HEK293 (cell line): ENCODE data around the gene GTF3C1.
A peak's percentile ranks its signal among the peaks of the same experiment; 100 is the strongest.

Experiments used
- CTCF ChIA-PET: fragments of 350-600 bp; formaldehyde crosslinking; extraction: SDS; loops from one replicate; lab custom pipeline; 2021; ENCODE audit warnings: antibody characterized with exemption; lab: Yijun Ruan, JAX
- POLR2A ChIA-PET: fragments of 300-600 bp; formaldehyde crosslinking; extraction: SDS; loops from one replicate; lab custom pipeline; 2020; ENCODE audit warnings: antibody characterized with exemption, inconsistent platforms; lab: Yijun Ruan, JAX
- H3K27ac ChIP-seq: fragments of 200-500 bp; sonication (Bioruptor generic); 2 replicates; pipeline ENCODE4 v1.5.1; 2014; ENCODE audit warnings: low read depth, low read length, control low read depth, inconsistent platforms; ENCODE audit errors: extremely low read depth
- H3K36me3 ChIP-seq, 2 experiments: fragments of 200-500 bp in 1 of 2; sonication (Bioruptor generic) in 1 of 2; 1 replicate in 1 of 2; 2 replicates in 1 of 2; pipeline ENCODE4 v1.5.1; 2014 to 2017; ENCODE audit warnings: inconsistent platforms in 2 of 2, low read length in 2 of 2; ENCODE audit not compliant: control insufficient read depth in 2 of 2, insufficient read depth in 1 of 2
- H3K4me1 ChIP-seq: fragments of 200-500 bp; sonication (Bioruptor generic); 2 replicates; pipeline ENCODE4 v1.5.1; 2014; ENCODE audit warnings: mild to moderate bottlenecking, low read length, inconsistent platforms; ENCODE audit not compliant: control insufficient read depth, insufficient read depth
- H3K4me3 ChIP-seq: 2 replicates; pipeline ENCODE4 v1.5.1; 2011; ENCODE audit warnings: low read depth, mild to moderate bottlenecking, control low read depth, low read length, moderate library complexity
- H3K9me3 ChIP-seq: fragments of 200-500 bp; sonication (Bioruptor generic); 2 replicates; pipeline ENCODE4 v1.5.1; 2014; ENCODE audit warnings: low read depth, low read length, inconsistent platforms; ENCODE audit not compliant: control insufficient read depth, insufficient read depth
- HOXA7 ChIP-seq: sonication (generic); formaldehyde crosslinking; IDR thresholded peaks from 2 replicates; pipeline ENCODE4 v1.8.1; 2022; ENCODE audit warnings: missing genetic modification reagents, borderline replicate concordance
- SCRT2 ChIP-seq: fragments of 450-650 bp; formaldehyde crosslinking; IDR thresholded peaks from 2 replicates; pipeline ENCODE4 v1.5.1; 2016; ENCODE audit warnings: missing biosample characterization, missing genetic modification characterization
- ZFHX2 ChIP-seq: fragments of 450-650 bp; formaldehyde crosslinking; conservative IDR thresholded peaks from 2 replicates; pipeline ENCODE4 v1.5.1; 2016; ENCODE audit warnings: missing biosample characterization, missing genetic modification characterization
- ZFP3 ChIP-seq: fragments of 450-650 bp; formaldehyde crosslinking; IDR thresholded peaks from 2 replicates; pipeline ENCODE4 v1.5.1; 2016; ENCODE audit warnings: low read depth, missing biosample characterization, missing genetic modification characterization
- ZNF121 ChIP-seq: fragments of 450-650 bp; formaldehyde crosslinking; IDR thresholded peaks from 2 replicates; pipeline ENCODE4 v1.5.1; 2016; ENCODE audit warnings: missing biosample characterization, missing genetic modification characterization
- ZNF155 ChIP-seq: fragments of 450-650 bp; formaldehyde crosslinking; IDR thresholded peaks from 2 replicates; pipeline ENCODE4 v1.5.1; 2016; ENCODE audit warnings: missing biosample characterization, missing genetic modification characterization
- ZNF341 ChIP-seq: fragments of 450-650 bp; formaldehyde crosslinking; IDR thresholded peaks from 2 replicates; pipeline ENCODE4; 2016; ENCODE audit warnings: low read depth, missing biosample characterization, missing genetic modification characterization
- ZNF521 ChIP-seq: fragments of 450-650 bp; formaldehyde crosslinking; IDR thresholded peaks from 2 replicates; pipeline ENCODE4 v1.5.1; 2017; ENCODE audit warnings: missing biosample characterization, mild to moderate bottlenecking, missing genetic modification characterization
- ZNF548 ChIP-seq: fragments of 450-650 bp; formaldehyde crosslinking; IDR thresholded peaks from 2 replicates; pipeline ENCODE4 v1.5.1; 2016; ENCODE audit warnings: missing biosample characterization, missing genetic modification characterization
- ZNF585B ChIP-seq: fragments of 450-650 bp; formaldehyde crosslinking; IDR thresholded peaks from 2 replicates; pipeline ENCODE4 v1.5.1; 2016; ENCODE audit warnings: missing biosample characterization, missing genetic modification characterization
- ZNF596 ChIP-seq: fragments of 450-650 bp; IDR thresholded peaks from 2 replicates; pipeline ENCODE4 v1.5.0; 2018; ENCODE audit warnings: missing biosample characterization, mild to moderate bottlenecking, missing genetic modification characterization, moderate library complexity
- ZNF600 ChIP-seq: fragments of 450-650 bp; formaldehyde crosslinking; IDR thresholded peaks from 2 replicates; pipeline ENCODE4 v1.5.1; 2016; ENCODE audit warnings: missing biosample characterization, missing genetic modification characterization
- ZNF629 ChIP-seq: fragments of 450-650 bp; formaldehyde crosslinking; IDR thresholded peaks from 2 replicates; pipeline ENCODE4 v1.5.1; 2017; ENCODE audit warnings: missing biosample characterization, missing genetic modification characterization
- ZNF777 ChIP-seq: fragments of 450-650 bp; formaldehyde crosslinking; IDR thresholded peaks from 2 replicates; pipeline ENCODE4 v1.5.1; 2017; ENCODE audit warnings: missing biosample characterization, missing genetic modification characterization, borderline replicate concordance
- ZNF791 ChIP-seq: fragments of 450-650 bp; formaldehyde crosslinking; IDR thresholded peaks from 2 replicates; pipeline ENCODE4 v1.5.1; 2016; ENCODE audit warnings: missing biosample characterization, missing genetic modification characterization
- ZSCAN16 ChIP-seq: fragments of 450-650 bp; formaldehyde crosslinking; IDR thresholded peaks from 2 replicates; pipeline ENCODE4 v1.5.1; 2016; ENCODE audit warnings: missing biosample characterization, missing genetic modification characterization
- TF ChIP-seq, protein P1 (sequence below): fragments of 450-650 bp; formaldehyde crosslinking; IDR thresholded peaks from 2 replicates; pipeline ENCODE4 v1.5.1; 2016; ENCODE audit warnings: missing biosample characterization, missing genetic modification characterization
- TF ChIP-seq, protein P2 (sequence below): fragments of 450-650 bp; formaldehyde crosslinking; IDR thresholded peaks from 2 replicates; pipeline ENCODE4 v1.5.1; 2016; ENCODE audit warnings: missing biosample characterization, missing genetic modification characterization
- TF ChIP-seq, protein P3 (sequence below): IDR thresholded peaks from 2 replicates; pipeline ENCODE4 v1.6.1; 2011; ENCODE audit warnings: mild to moderate bottlenecking, low read depth, low read length, borderline replicate concordance
- TF ChIP-seq, protein P4 (sequence below): fragments of 450-650 bp; formaldehyde crosslinking; IDR thresholded peaks from 2 replicates; pipeline ENCODE4 v1.5.1; 2017; ENCODE audit warnings: missing biosample characterization, mild to moderate bottlenecking, missing genetic modification characterization, moderate library complexity
- TF ChIP-seq, protein P5 (sequence below): fragments of 450-650 bp; formaldehyde crosslinking; IDR thresholded peaks from 2 replicates; pipeline ENCODE4 v1.5.1; 2016; ENCODE audit warnings: missing biosample characterization, missing genetic modification characterization

Gene GTF3C1

DNA sequence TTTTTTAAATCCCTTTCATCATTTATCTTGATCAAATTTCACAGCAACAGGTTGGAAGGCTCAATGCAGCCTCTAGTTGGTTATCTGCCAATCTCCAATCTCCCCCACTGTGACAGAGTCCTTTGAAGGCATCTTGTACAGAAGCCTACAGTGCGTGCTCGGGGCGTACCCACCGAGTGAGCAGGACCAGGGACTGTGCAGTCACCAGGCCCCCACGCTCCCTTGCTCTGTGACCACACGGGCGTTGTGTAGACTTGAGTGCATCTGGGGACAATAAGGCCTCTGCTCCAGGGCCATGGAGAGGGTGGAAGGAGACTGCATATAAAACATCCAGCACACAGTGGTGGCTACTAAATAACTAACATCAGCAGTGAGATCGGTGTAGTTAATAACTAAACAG, 63.4 kb downstream of the GTF3C1 start:
- ChIA-PET POLR2A (no interaction called here), CTCF (no interaction called here)
- peak; percentile 55 for TF ChIP-seq SCRT2 (tag by site-specific recombination)
- TF ChIP-seq, protein P1, sequence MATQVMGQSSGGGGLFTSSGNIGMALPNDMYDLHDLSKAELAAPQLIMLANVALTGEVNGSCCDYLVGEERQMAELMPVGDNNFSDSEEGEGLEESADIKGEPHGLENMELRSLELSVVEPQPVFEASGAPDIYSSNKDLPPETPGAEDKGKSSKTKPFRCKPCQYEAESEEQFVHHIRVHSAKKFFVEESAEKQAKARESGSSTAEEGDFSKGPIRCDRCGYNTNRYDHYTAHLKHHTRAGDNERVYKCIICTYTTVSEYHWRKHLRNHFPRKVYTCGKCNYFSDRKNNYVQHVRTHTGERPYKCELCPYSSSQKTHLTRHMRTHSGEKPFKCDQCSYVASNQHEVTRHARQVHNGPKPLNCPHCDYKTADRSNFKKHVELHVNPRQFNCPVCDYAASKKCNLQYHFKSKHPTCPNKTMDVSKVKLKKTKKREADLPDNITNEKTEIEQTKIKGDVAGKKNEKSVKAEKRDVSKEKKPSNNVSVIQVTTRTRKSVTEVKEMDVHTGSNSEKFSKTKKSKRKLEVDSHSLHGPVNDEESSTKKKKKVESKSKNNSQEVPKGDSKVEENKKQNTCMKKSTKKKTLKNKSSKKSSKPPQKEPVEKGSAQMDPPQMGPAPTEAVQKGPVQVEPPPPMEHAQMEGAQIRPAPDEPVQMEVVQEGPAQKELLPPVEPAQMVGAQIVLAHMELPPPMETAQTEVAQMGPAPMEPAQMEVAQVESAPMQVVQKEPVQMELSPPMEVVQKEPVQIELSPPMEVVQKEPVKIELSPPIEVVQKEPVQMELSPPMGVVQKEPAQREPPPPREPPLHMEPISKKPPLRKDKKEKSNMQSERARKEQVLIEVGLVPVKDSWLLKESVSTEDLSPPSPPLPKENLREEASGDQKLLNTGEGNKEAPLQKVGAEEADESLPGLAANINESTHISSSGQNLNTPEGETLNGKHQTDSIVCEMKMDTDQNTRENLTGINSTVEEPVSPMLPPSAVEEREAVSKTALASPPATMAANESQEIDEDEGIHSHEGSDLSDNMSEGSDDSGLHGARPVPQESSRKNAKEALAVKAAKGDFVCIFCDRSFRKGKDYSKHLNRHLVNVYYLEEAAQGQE: no peak
- TF ChIP-seq, protein P2, sequence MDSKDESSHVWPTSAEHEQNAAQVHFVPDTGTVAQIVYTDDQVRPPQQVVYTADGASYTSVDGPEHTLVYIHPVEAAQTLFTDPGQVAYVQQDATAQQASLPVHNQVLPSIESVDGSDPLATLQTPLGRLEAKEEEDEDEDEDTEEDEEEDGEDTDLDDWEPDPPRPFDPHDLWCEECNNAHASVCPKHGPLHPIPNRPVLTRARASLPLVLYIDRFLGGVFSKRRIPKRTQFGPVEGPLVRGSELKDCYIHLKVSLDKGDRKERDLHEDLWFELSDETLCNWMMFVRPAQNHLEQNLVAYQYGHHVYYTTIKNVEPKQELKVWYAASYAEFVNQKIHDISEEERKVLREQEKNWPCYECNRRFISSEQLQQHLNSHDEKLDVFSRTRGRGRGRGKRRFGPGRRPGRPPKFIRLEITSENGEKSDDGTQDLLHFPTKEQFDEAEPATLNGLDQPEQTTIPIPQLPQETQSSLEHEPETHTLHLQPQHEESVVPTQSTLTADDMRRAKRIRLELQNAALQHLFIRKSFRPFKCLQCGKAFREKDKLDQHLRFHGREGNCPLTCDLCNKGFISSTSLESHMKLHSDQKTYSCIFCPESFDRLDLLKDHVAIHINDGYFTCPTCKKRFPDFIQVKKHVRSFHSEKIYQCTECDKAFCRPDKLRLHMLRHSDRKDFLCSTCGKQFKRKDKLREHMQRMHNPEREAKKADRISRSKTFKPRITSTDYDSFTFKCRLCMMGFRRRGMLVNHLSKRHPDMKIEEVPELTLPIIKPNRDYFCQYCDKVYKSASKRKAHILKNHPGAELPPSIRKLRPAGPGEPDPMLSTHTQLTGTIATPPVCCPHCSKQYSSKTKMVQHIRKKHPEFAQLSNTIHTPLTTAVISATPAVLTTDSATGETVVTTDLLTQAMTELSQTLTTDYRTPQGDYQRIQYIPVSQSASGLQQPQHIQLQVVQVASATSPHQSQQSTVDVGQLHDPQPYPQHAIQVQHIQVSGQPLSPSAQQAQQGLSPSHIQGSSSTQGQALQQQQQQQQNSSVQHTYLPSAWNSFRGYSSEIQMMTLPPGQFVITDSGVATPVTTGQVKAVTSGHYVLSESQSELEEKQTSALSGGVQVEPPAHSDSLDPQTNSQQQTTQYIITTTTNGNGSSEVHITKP (tag by site-specific recombination): no peak
- Histone ChIP-seq H3K4me3 (no peak overlapping the region), H3K9me3 (no peaks in the 10 kb centered on the region), H3K27ac (no peak overlapping the region), H3K36me3 (peaks cover 3 to 100% of the 10 kb centered on the region in 2 experiments; a peak in 2 of 3 replicates), H3K4me1 (no peaks in the 10 kb centered on the region)

DNA sequence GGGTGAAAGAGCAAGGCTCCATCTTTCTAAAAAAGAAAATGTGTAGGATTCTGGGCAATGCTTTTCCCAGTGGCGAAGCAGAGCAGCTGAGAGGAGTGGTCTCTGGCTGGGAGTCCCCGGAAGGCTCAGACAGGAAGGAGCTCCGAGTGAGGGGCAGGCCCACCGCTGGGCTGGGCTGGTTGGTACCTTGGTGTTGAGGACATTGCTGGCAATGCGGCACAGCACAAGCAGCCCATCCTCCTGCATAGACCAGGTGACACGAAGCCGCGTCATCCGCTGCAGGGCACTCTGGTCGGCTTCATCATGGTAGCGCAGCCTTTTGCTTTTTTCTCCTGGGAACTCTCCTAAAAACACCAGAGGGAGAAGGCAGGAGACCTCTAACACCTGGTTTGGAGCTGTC, 63.9 kb downstream of the GTF3C1 start:
- TF ChIP-seq, protein P3, sequence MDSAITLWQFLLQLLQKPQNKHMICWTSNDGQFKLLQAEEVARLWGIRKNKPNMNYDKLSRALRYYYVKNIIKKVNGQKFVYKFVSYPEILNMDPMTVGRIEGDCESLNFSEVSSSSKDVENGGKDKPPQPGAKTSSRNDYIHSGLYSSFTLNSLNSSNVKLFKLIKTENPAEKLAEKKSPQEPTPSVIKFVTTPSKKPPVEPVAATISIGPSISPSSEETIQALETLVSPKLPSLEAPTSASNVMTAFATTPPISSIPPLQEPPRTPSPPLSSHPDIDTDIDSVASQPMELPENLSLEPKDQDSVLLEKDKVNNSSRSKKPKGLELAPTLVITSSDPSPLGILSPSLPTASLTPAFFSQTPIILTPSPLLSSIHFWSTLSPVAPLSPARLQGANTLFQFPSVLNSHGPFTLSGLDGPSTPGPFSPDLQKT: no peak
- TF ChIP-seq ZNF548 (no peak), ZNF121 (tag by site-specific recombination) (no peak), ZNF600 (tag by site-specific recombination) (no peak), ZFP3 (tag by site-specific recombination) (no peak), ZNF777 (tag by site-specific recombination) (no peak), ZSCAN16 (tag by site-specific recombination) (no peak), ZNF596 (tag by site-specific recombination) (no peak), ZNF629 (no peak)
- Histone ChIP-seq H3K27ac (no peak overlapping the region), H3K4me3 (no peak overlapping the region), H3K4me1 (no peaks in the 10 kb centered on the region), H3K36me3 (peaks cover 3 to 100% of the 10 kb centered on the region in 2 experiments; a peak in 2 of 3 replicates), H3K9me3 (no peaks in the 10 kb centered on the region)
- POLR2A ChIA-PET: no interaction called here
- CTCF ChIA-PET: no interaction called here

DNA sequence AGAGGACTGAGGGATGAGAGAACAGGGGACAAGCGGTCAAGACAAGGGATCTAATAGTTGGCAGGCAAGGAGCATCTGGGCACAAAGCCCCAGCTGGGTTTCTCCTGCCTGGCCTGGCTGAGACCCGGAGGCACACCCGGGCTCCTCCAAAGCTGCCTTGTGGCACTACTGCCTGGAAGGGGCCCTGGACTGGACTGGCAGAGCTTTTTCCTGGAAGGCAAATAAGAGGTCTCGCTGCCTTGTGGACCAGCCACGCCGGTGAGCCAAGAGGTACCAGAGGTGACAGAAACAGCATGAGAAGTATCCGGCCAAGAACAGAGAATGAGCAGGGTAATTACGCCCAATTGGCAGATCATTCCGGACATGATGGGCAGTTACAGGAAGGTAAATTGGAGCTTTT, 64.6 kb downstream of the GTF3C1 start:
- H3K9me3 ChIP-seq: no peaks in the 10 kb centered on the region
- H3K27ac ChIP-seq: no peak overlapping the region
- H3K4me1 ChIP-seq: no peaks in the 10 kb centered on the region
- peaks cover 3 to 100% of the 10 kb centered on the region in 2 experiments; a peak in 2 of 3 replicates for H3K36me3 ChIP-seq
- TF ChIP-seq ZNF521 (no peak), ZNF341 (tag by site-specific recombination) (no peak), ZNF791 (no peak), ZFHX2 (no peak), ZNF585B (no peak), HOXA7 (CRISPR knock-in tag) (no peak), ZNF155 (tag by site-specific recombination) (no peak)
- TF ChIP-seq, protein P4, sequence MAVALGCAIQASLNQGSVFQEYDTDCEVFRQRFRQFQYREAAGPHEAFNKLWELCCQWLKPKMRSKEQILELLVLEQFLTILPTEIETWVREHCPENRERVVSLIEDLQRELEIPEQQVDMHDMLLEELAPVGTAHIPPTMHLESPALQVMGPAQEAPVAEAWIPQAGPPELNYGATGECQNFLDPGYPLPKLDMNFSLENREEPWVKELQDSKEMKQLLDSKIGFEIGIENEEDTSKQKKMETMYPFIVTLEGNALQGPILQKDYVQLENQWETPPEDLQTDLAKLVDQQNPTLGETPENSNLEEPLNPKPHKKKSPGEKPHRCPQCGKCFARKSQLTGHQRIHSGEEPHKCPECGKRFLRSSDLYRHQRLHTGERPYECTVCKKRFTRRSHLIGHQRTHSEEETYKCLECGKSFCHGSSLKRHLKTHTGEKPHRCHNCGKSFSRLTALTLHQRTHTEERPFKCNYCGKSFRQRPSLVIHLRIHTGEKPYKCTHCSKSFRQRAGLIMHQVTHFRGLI (tag by site-specific recombination): no peak
- TF ChIP-seq, protein P5, sequence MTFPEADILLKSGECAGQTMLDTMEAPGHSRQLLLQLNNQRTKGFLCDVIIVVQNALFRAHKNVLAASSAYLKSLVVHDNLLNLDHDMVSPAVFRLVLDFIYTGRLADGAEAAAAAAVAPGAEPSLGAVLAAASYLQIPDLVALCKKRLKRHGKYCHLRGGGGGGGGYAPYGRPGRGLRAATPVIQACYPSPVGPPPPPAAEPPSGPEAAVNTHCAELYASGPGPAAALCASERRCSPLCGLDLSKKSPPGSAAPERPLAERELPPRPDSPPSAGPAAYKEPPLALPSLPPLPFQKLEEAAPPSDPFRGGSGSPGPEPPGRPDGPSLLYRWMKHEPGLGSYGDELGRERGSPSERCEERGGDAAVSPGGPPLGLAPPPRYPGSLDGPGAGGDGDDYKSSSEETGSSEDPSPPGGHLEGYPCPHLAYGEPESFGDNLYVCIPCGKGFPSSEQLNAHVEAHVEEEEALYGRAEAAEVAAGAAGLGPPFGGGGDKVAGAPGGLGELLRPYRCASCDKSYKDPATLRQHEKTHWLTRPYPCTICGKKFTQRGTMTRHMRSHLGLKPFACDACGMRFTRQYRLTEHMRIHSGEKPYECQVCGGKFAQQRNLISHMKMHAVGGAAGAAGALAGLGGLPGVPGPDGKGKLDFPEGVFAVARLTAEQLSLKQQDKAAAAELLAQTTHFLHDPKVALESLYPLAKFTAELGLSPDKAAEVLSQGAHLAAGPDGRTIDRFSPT (tag by site-specific recombination): no peak
- ChIA-PET POLR2A (no interaction called here), CTCF (no interaction called here)
- H3K4me3 ChIP-seq: no peak overlapping the region
